Thymus (tissue), 11 donors: Measurements from ENCODE around the gene CNDP2. TPM values are rescaled to one million over a fixed set of nuclear protein-coding genes. Genes with fewer than 3 reads are reported as not detected.
A peak's percentile ranks its signal among the peaks of the same experiment; 100 is the strongest.

Experiments
- DNase-seq, 9 donors: peaks; one replicate each; pipeline ENCODE4 v3.0.0-alpha.2; 2013; ENCODE audit warnings: low spot score in 9 of 9, low read depth in 6 of 9, missing footprints in 1 of 9
- H3K27ac ChIP-seq, 2 donors: one replicate each; pipeline ENCODE4 v1.5.1; 2013; ENCODE audit warnings: control low read depth in 1 of 2, low read depth in 1 of 2, low read length in 1 of 2, mild to moderate bottlenecking in 1 of 2, moderate library complexity in 1 of 2
- H3K27me3 ChIP-seq, 2 donors: one replicate each; pipeline ENCODE4 v1.5.1; 2013; ENCODE audit warnings: low read length in 1 of 2; ENCODE audit not compliant: control insufficient read depth in 2 of 2, insufficient read depth in 1 of 2
- H3K36me3 ChIP-seq, 2 donors: one replicate each; pipeline ENCODE4 v1.5.1; 2013; ENCODE audit warnings: low read length in 1 of 2, mild to moderate bottlenecking in 1 of 2, moderate library complexity in 1 of 2; ENCODE audit not compliant: control insufficient read depth in 2 of 2, insufficient read depth in 2 of 2
- H3K4me1 ChIP-seq, 2 donors: one replicate each; pipeline ENCODE4 v1.5.1; 2013; ENCODE audit warnings: low read length in 2 of 2; ENCODE audit not compliant: control insufficient read depth in 2 of 2, insufficient read depth in 2 of 2
- H3K4me3 ChIP-seq, 2 donors: one replicate each; pipeline ENCODE4 v1.5.1; 2013; ENCODE audit warnings: low read length in 2 of 2, control low read depth in 1 of 2, mild to moderate bottlenecking in 1 of 2
- H3K9me3 ChIP-seq, 2 donors: one replicate each; pipeline ENCODE4 v1.5.1; 2013; ENCODE audit warnings: low read length in 1 of 2, mild to moderate bottlenecking in 1 of 2; ENCODE audit not compliant: control insufficient read depth in 2 of 2, insufficient read depth in 1 of 2
- WGBS: extraction: QIAGEN DNeasy Blood & Tissue Kit; methylation state at CpG from one replicate; pipeline ENCODE4 v1.1.7; 2013; 5-methylcytosine and 5-hydroxymethylcytosine counted together
- polyA plus RNA-seq: library from polyadenylated mRNA; stranded (reverse); fragments of 200-250 nt; gene quantifications from one replicate; pipeline ENCODE4 v1.2.3, GENCODE V29; 2013
- total RNA-seq: library from RNA; stranded (reverse); fragments of 120-200 nt; gene quantifications from one replicate; pipeline ENCODE4 v1.2.4, GENCODE V29; 2013
- donor health status: healthy.

The CNDP2 gene
- total and polyA plus RNA-seq, 2 donors = 55.2 to 129 TPM

- DNase-seq = no peak
- no peaks in the 10 kb centered on the region for H3K36me3 ChIP-seq
- H3K9me3 ChIP-seq = no peaks in the 10 kb centered on the region
- 95% methylated on average over 9 of the region's 9 CpGs for WGBS
- H3K4me1 ChIP-seq = peaks cover 0 to 6% of the 10 kb centered on the region in 2 donors
- no peak overlapping the region for H3K27ac ChIP-seq
- H3K4me3 ChIP-seq = no peak overlapping the region
- H3K27me3 ChIP-seq = peaks cover 32 to 69% of the 10 kb centered on the region in 2 donors
These were observed 41.8 kb upstream of the CNDP2 start for GRCh38 chr18:74454279-74454751.

DNA sequence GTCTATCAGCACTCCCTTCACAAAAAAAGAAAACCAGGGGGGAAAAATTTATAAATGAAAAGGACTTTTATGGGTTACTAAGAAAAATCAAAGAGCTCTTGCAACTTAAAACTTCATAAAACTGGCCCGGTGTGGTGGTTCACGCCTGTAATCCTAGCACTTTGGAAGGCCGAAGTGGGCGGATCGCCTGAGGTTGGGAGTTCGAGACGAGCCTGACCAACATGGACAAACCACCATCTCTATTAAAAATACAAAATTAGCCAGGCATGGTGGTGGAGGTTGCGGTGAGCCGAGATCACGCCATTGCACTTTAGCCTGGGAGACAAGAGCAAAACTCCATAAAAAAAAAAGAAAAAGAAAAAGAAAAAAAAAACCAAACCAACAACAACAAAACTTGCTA, 40.8 kb upstream of the CNDP2 start:
- no peaks in the 10 kb centered on the region for H3K36me3 ChIP-seq
- no peak overlapping the region for H3K4me3 ChIP-seq
- 97% methylated on average over 10 of the region's 10 CpGs for WGBS
- peaks cover 36 to 74% of the 10 kb centered on the region in 2 donors for H3K27me3 ChIP-seq
- H3K27ac ChIP-seq = no peak overlapping the region
- DNase-seq = no peak
- peaks cover 0 to 6% of the 10 kb centered on the region in 2 donors for H3K4me1 ChIP-seq
- H3K9me3 ChIP-seq = no peaks in the 10 kb centered on the region

- Histone ChIP-seq H3K9me3 (no peaks in the 10 kb centered on the region), H3K4me1 (peaks cover 0 to 6% of the 10 kb centered on the region in 2 donors), H3K27me3 (peaks cover 36 to 76% of the 10 kb centered on the region in 2 donors), H3K27ac (no peak overlapping the region), H3K36me3 (no peaks in the 10 kb centered on the region), H3K4me3 (peak overlapping the region in 1 of 2 donors; percentile 47)
- WGBS = 9% methylated on average over 7 of the region's 7 CpGs
- DNase-seq = no peak
These were observed 40.2 kb upstream of the CNDP2 start for GRCh38 chr18:74456017-74456348.

- Histone ChIP-seq H3K27ac (peak overlapping the region in 1 of 2 donors; percentile 52), H3K27me3 (peaks cover 36 to 78% of the 10 kb centered on the region in 2 donors), H3K4me3 (peak overlapping the region in 1 of 2 donors; percentile 47), H3K4me1 (peaks cover 0 to 6% of the 10 kb centered on the region in 2 donors), H3K9me3 (no peaks in the 10 kb centered on the region), H3K36me3 (no peaks in the 10 kb centered on the region)
- under 1% methylated on average over 69 of the region's 69 CpGs for WGBS
- no peak for DNase-seq
These were observed 39.7 kb upstream of the CNDP2 start for GRCh38 chr18:74456349-74457042.

GRCh38 chr18:74457043-74457724, 39.0 kb upstream of the CNDP2 start, which contains the start of gene DIPK1C:
Gene DIPK1C (minus strand): TSS chr18:74457308. CDS start chr18:74457259, 49 bp downstream.
- Histone ChIP-seq H3K4me1 (peaks cover 0 to 6% of the 10 kb centered on the region in 2 donors), H3K27me3 (peaks cover 36 to 84% of the 10 kb centered on the region in 2 donors), H3K36me3 (no peaks in the 10 kb centered on the region), H3K9me3 (no peaks in the 10 kb centered on the region), H3K4me3 (peak within 1 kb of the TSS in 1 of 2 donors; percentile 47), H3K27ac (peak within 1 kb of the TSS in 1 of 2 donors; percentile 52)
- WGBS = 3% methylated on average over 76 of the region's 76 CpGs
- no peak for DNase-seq

- peaks cover 0 to 6% of the 10 kb centered on the region in 2 donors for H3K4me1 ChIP-seq
- H3K36me3 ChIP-seq = no peaks in the 10 kb centered on the region
- H3K9me3 ChIP-seq = no peaks in the 10 kb centered on the region
- H3K27me3 ChIP-seq = peaks cover 36 to 84% of the 10 kb centered on the region in 2 donors
- WGBS = 63% methylated on average over 34 of the region's 34 CpGs
- no peak for DNase-seq
- no peak overlapping the region for H3K4me3 ChIP-seq
- H3K27ac ChIP-seq = no peak overlapping the region
These were observed 38.3 kb upstream of the CNDP2 start for GRCh38 chr18:74457725-74458421.

GRCh38 chr18:74459889-74460288, 36.3 kb upstream of the CNDP2 start:
- Histone ChIP-seq H3K27ac (no peak overlapping the region), H3K4me3 (no peak overlapping the region), H3K9me3 (no peaks in the 10 kb centered on the region), H3K36me3 (no peaks in the 10 kb centered on the region), H3K27me3 (peaks cover 26 to 64% of the 10 kb centered on the region in 2 donors), H3K4me1 (peaks cover 0 to 6% of the 10 kb centered on the region in 2 donors)
- no peak for DNase-seq
- WGBS = 87% methylated on average over 7 of the region's 7 CpGs

DNA sequence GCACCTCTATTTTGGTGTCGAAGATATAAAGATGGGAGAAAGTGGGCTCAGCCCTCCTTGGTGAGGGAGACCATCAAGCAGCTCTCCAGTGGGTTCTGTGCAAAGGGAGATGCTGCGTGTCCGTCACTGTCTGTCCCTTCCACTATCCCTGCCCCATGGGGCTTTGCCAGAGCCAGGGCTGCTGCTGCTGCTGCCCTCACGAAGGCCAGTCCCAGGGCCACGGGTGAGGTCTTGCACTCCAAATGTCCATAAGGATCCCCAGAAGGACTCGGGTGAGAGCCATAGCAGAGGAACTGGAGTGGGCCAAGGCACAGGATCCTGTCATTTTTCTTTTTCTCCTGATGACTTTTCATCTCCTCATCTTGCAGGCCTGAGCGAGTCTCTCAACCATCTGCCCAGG, 35.3 kb upstream of the CNDP2 start:
- no peaks in the 10 kb centered on the region for H3K36me3 ChIP-seq
- H3K27me3 ChIP-seq = peaks cover 23 to 55% of the 10 kb centered on the region in 2 donors
- H3K4me3 ChIP-seq = no peak overlapping the region
- DNase-seq = no peak
- WGBS = 97% methylated on average over 7 of the region's 7 CpGs
- no peaks in the 10 kb centered on the region for H3K9me3 ChIP-seq
- H3K4me1 ChIP-seq = peaks cover 0 to 6% of the 10 kb centered on the region in 2 donors
- H3K27ac ChIP-seq = no peak overlapping the region

DNA sequence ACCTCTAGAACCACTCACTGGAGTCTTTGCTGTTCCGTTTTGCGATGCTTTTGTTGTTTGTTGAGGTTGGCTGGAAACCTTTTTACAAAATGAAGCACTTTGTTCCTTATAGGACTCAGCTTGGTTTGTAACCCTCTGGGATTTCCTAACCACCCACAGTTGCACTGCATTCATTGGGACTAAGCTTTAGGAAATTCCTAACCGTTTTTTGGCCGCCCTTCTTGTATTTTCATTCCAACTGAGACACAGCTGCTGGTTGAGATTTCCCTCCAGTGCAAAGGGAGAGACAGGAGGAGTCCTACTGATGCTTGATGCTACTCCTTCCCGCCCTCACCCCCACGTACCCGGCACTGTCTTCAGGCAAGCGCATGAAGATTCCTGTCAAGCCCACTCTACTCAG, 32.9 kb upstream of the CNDP2 start:
- DNase-seq = no peak
- 92% methylated on average over 8 of the region's 8 CpGs for WGBS
- Histone ChIP-seq H3K4me1 (no peaks in the 10 kb centered on the region), H3K27ac (no peak overlapping the region), H3K4me3 (no peak overlapping the region), H3K9me3 (no peaks in the 10 kb centered on the region), H3K27me3 (peaks cover 4 to 33% of the 10 kb centered on the region in 2 donors), H3K36me3 (no peaks in the 10 kb centered on the region)
